ENCODE data around the gene ELFN2. TPM values are rescaled to one million over a fixed set of nuclear protein-coding genes. Genes with fewer than 3 reads are reported as not detected.

Gene ELFN2
- total RNA-seq, 4 donors from 2014 or later = 0.30 to 0.76 TPM; not detected in 2

- H3K27me3 ChIP-seq = no peaks in the 10 kb centered on the region
- no peak for TF ChIP-seq CTCF (IDR thresholded peaks at IDR 0.05)
- H3K4me1 ChIP-seq = no peaks in the 10 kb centered on the region
- no peak for DNase-seq
- no peaks in the 10 kb centered on the region for H3K36me3 ChIP-seq
- H3K9me3 ChIP-seq = no peaks in the 10 kb centered on the region
- H3K27ac ChIP-seq = no peak overlapping the region
- intact Hi-C loops (cut with DNase I; ENCODE audit: low total_unique reads) = no loop called here
- no peak overlapping the region for H3K4me3 ChIP-seq
Observed at GRCh38 chr22:37414288-37414687, 13.0 kb downstream of the ELFN2 start.

DNA sequence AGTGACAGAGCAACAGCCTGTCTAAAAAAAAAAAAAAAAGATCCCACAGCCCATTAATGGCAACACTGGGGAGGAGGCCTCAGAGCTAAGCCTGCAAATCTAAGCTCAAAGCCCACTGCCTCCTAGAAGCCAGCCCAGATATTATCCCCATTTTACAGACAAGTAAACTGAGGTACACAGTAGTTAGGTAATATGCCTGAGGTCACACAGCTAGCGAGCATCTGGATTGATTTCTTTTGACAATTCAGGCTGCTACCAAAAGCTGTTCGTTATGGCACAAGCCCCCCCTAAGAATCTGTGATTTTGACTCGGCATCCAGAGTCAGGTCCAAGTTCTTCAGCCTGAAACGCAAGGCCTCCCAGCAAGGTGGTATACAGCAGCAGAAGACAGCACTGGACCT, 13.7 kb downstream of the ELFN2 start:
- H3K4me3 ChIP-seq = no peak overlapping the region
- H3K36me3 ChIP-seq = no peaks in the 10 kb centered on the region
- no peaks in the 10 kb centered on the region for H3K27me3 ChIP-seq
- no peak overlapping the region for H3K27ac ChIP-seq
- no peak for TF ChIP-seq CTCF (IDR thresholded peaks at IDR 0.05)
- TF ChIP-seq POLR2A (IDR thresholded peaks at IDR 0.05) = no peak
- H3K9me3 ChIP-seq = no peaks in the 10 kb centered on the region
- intact Hi-C loops (cut with DNase I; ENCODE audit: low total_unique reads) = no loop called here
- no peaks in the 10 kb centered on the region for H3K4me1 ChIP-seq
- DNase-seq = no peak

- intact Hi-C loops (cut with DNase I; ENCODE audit: low total_unique reads) = no loop called here
- H3K9me3 ChIP-seq = no peaks in the 10 kb centered on the region
- no peak for DNase-seq
- no peak overlapping the region for H3K4me3 ChIP-seq
- no peaks in the 10 kb centered on the region for H3K36me3 ChIP-seq
- H3K4me1 ChIP-seq = no peaks in the 10 kb centered on the region
- H3K27me3 ChIP-seq = no peaks in the 10 kb centered on the region
- TF ChIP-seq POLR2A (IDR thresholded peaks at IDR 0.05) (no peak), CTCF (IDR thresholded peaks at IDR 0.05) (no peak)
- no peak overlapping the region for H3K27ac ChIP-seq
Observed at GRCh38 chr22:37412495-37413250, 14.6 kb downstream of the ELFN2 start.

DNA sequence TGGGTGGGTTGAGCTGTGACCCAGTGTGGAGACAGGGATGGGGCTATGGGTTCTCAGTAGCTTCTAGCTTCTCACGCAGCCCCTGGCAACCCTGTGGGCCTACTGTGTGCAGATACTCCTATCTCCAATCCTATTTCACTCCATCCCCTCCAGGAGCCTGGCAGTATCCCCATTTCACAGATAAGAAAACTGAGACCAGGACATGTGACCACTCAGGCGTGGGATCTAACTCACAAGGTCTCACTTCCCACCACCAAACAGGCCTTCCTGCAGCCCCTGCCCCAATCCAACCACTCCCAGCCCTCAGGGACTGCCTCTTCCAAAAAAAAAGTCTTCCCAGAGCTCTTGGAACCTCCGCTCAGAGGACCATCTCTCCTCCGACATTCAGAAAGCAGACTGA, 15.6 kb downstream of the ELFN2 start:
- no peak overlapping the region for H3K27ac ChIP-seq
- TF ChIP-seq POLR2A (IDR thresholded peaks at IDR 0.05) (no peak), CTCF (IDR thresholded peaks at IDR 0.05) (no peak)
- H3K4me1 ChIP-seq = no peaks in the 10 kb centered on the region
- H3K36me3 ChIP-seq = no peaks in the 10 kb centered on the region
- DNase-seq = no peak
- H3K4me3 ChIP-seq = no peak overlapping the region
- H3K9me3 ChIP-seq = no peaks in the 10 kb centered on the region
- intact Hi-C loops (cut with DNase I; ENCODE audit: low total_unique reads) = no loop called here
- no peaks in the 10 kb centered on the region for H3K27me3 ChIP-seq

DNA sequence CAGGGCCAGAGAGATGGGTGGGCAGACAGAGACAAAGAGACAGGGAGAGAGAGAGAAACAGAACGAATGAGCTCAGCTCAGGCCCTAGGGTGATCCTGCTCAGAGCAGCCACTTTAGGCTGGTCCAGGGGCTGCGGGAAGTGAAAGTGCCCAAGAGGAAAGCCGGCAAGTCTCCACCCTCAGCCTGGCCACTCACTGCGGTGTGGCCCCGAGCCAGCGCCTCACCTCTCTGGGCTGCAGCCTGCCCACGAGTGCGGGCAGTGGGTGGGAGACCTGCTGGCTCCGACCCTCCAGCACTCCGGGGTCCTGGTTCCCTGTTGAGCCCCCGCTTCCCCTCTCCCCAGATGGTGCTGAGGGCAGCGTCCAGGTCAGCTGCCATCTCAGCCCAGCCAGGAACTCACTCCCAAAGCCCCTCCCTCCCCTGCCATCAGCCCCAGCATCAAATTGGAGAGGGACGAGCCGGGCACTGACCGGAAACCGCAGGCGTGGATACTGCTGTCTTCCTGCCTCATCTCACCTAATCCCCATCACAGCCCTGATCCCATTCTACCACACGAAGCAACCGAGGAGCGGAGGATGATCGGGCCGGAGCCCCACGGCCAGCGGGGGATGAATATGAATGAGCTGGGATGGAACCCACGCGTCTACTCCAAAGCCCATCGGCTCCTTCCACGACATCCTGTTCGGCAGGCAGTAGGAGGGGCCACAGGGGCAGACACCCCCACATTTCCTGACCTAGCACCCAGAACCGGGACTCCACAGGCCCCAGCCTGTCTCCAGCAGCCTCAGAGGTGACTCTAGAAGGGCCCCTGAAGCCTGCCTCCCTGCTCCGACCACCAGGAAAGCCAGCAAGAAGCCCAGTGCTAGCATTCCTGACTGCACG, 16.9 kb downstream of the ELFN2 start:
- no peak for TF ChIP-seq POLR2A (IDR thresholded peaks at IDR 0.05)
- no peak for TF ChIP-seq CTCF (IDR thresholded peaks at IDR 0.05)
- Histone ChIP-seq H3K27ac (no peak overlapping the region), H3K9me3 (no peaks in the 10 kb centered on the region), H3K4me3 (no peak overlapping the region), H3K27me3 (no peaks in the 10 kb centered on the region), H3K4me1 (no peaks in the 10 kb centered on the region), H3K36me3 (no peaks in the 10 kb centered on the region)
- no peak for DNase-seq
- intact Hi-C loops (cut with DNase I; ENCODE audit: low total_unique reads) = no loop called here
